Measurements from ENCODE around the gene PSAPL1. TPM values are rescaled to one million over a fixed set of nuclear protein-coding genes. Genes with fewer than 3 reads are reported as not detected.
A peak's percentile ranks its signal among the peaks of the same experiment; 100 is the strongest.

The PSAPL1 gene
- total and polyA plus RNA-seq, 9 of the 15 experiments (the other 6 are each of a cell fraction or from before 2014, with no cell fraction given) = not detected

DNA sequence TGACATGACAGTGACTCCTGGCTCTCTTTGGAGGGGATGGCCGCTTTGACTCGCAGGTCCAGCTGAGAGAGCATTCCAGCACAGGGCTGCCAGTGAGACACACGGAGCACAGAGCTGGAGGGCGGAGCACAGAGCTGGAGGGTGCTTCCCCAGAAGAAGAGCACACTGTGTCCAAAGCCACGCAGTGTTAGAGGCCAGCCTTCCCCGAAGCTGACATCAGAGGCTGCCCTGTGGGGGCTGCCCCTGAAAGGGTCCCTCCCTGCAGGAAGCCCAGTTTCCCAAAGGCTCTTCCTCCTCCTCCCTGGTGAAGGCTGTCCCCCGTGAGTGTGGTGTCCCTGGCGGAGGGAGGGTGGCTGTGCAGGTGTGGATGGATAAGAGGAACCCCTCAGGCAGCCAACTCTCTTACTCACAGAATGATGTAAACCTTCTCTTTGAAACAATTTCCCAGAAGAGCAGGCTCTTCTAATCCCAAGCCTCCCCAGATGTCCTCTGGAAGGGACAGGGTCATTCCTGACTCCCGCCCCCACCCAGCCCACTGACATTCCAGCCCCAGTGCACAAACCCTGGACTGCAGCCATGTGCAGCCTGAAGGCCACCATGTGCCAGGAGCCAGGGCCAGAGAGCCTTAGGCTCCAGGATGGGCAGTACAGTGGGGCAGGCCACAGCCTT is 53.4 kb downstream of the PSAPL1 start:
- no peak overlapping the region for H3K27ac ChIP-seq (ENCODE audit: extremely low read depth, low read depth, low read length)
- no peaks in the 10 kb centered on the region for H3K9me1 ChIP-seq (ENCODE audit: control insufficient read depth, insufficient read depth, low read length)
- in situ Hi-C loops (cut with MboI) = no loop called here
- H3K9me3 ChIP-seq (replicated peaks; ENCODE audit: control insufficient read depth, insufficient read depth, low read depth, low read length) = 0 out of 2 replicates have a peak, but pooled peaks cover 2% of the 10 kb centered on the region
- 2% methylated on average over 8 of the region's 9 CpGs for WGBS (ENCODE audit: insufficient coverage, low coverage, missing lambda C conversion rate)
- peaks cover 3 to 29% of the 10 kb centered on the region in 2 experiments; a peak in 4 of 5 replicates for H3K27me3 ChIP-seq (ENCODE audit: control insufficient read depth in 2 of 2, insufficient read depth in 2 of 2, low read length in 2 of 2)
- DNase-seq (ENCODE audit: extremely low read depth in 1 of 4, low spot score in 3 of 4) (no peak), FAIRE-seq (no peak), ATAC-seq (0 out of 3 replicates have a peak, but pooled peaks have one; percentile 45)
- H4K20me1 ChIP-seq (replicated peaks; ENCODE audit: control insufficient read depth, insufficient read depth, low read length) = 0 out of 2 replicates have a peak, but pooled peaks cover 5% of the 10 kb centered on the region
- no peak overlapping the region for H2AFZ ChIP-seq (ENCODE audit: low read depth, low read length)
- no peaks in the 10 kb centered on the region for H3K79me2 ChIP-seq (ENCODE audit: control insufficient read depth, insufficient read depth, low read length)
- CTCF ChIA-PET (ENCODE audit: low intra/inter-chr PET ratio) = no interaction called here
- intact Hi-C loops (cut with micrococcal nuclease) = no loop called here
- TF ChIP-seq, protein P1, sequence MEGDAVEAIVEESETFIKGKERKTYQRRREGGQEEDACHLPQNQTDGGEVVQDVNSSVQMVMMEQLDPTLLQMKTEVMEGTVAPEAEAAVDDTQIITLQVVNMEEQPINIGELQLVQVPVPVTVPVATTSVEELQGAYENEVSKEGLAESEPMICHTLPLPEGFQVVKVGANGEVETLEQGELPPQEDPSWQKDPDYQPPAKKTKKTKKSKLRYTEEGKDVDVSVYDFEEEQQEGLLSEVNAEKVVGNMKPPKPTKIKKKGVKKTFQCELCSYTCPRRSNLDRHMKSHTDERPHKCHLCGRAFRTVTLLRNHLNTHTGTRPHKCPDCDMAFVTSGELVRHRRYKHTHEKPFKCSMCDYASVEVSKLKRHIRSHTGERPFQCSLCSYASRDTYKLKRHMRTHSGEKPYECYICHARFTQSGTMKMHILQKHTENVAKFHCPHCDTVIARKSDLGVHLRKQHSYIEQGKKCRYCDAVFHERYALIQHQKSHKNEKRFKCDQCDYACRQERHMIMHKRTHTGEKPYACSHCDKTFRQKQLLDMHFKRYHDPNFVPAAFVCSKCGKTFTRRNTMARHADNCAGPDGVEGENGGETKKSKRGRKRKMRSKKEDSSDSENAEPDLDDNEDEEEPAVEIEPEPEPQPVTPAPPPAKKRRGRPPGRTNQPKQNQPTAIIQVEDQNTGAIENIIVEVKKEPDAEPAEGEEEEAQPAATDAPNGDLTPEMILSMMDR (IDR thresholded peaks at IDR 0.05 in 2 of 3, conservative IDR thresholded peaks at IDR 0.05 in 1 of 3; ENCODE audit: insufficient read depth in 2 of 3, low read depth in 1 of 3, low read length in 3 of 3) = peak; percentile 12 to 16 (median 12); a peak in 1 of 6 replicates
- TF ChIP-seq CREB1 (IDR thresholded peaks at IDR 0.05) (no peak), CREB1 (CRISPR knock-in tag; IDR thresholded peaks at IDR 0.05) (no peak), U2AF1 (optimal IDR thresholded peaks at IDR 0.05; ENCODE audit: low read depth, low read length) (no peak)
- no peak overlapping the region for H3K4me2 ChIP-seq (ENCODE audit: insufficient read depth, low read length)
- no peak overlapping the region for H3K9ac ChIP-seq (ENCODE audit: insufficient read depth in 1 of 2, low read depth in 2 of 2, low read length in 2 of 2)
- POLR2A ChIA-PET = no interaction called here
- no peaks in the 10 kb centered on the region for H3K36me3 ChIP-seq (ENCODE audit: control insufficient read depth, insufficient read depth, low read length)
- no peaks in the 10 kb centered on the region for H3K4me1 ChIP-seq (replicated peaks in 1 of 2; ENCODE audit: control insufficient read depth in 2 of 2, insufficient read depth in 2 of 2, low read length in 2 of 2)
- BruUV-seq (replicated peaks) = no TSS peak
- H3K4me3 ChIP-seq = no peak overlapping the region

Small RNA genes within 50 kb of the gene (microRNA-seq; reads per million reads assigned to microRNA genes)
- not detected for gene MIR4274 (ENCODE audit: borderline microRNAs expressed)

Small RNA genes within 50 kb of the gene (small RNA-seq; reads per million reads assigned to genes)
- not detected for gene MIR4274

Other genes starting within 250 kb of the PSAPL1 start
- gene SORCS2, start 242.4 kb downstream of the PSAPL1 start, total RNA-seq (2014; rRNA removed) = not detected in 2 replicates
- gene SORCS2, start 242.4 kb downstream of the PSAPL1 start, total RNA-seq (2014; rRNA removed; fragmentation: Illumina TruSeq; extraction: Trizol) = not detected in 2 replicates
- gene SORCS2, start 242.4 kb downstream of the PSAPL1 start, total RNA-seq (2015; rRNA removed; fragmentation: Illumina TruSeq; extraction: Trizol) = not detected in 2 replicates
- gene SORCS2, start 242.4 kb downstream of the PSAPL1 start, total RNA-seq (2021) = 0.04 TPM in 1 of 2 replicates, not detected in the other
- gene SORCS2, start 242.4 kb downstream of the PSAPL1 start, polyA plus RNA-seq (2011; rRNA removed) = not detected in 2 replicates
- gene SORCS2, start 242.4 kb downstream of the PSAPL1 start, polyA plus RNA-seq (2014; fragmentation: Illumina TruSeq; extraction: Trizol) = not detected in 2 replicates
- not detected for gene SORCS2, start 242.4 kb downstream of the PSAPL1 start, polyA plus RNA-seq (2014; fragmentation: Nextera tagmentation; extraction: Ambion mirVana)
- not detected in 2 replicates for gene SORCS2, start 242.4 kb downstream of the PSAPL1 start, polyA plus RNA-seq (2014; rRNA removed)